Naive B cell (primary cell): ENCODE measurements around the gene MGMT. TPM values are rescaled to one million over a fixed set of nuclear protein-coding genes. Genes with fewer than 3 reads are reported as not detected.

Experiments used
- ATAC-seq, 2 donors: fragments of 150-1000 bp; cut with Tn5 transposase; 2 replicates each; pipeline ENCODE4 v1.10.0; 2021; ENCODE audit warnings: low read depth in 2 of 2, mild to moderate bottlenecking in 2 of 2, moderate library complexity in 2 of 2
- DNase-seq: peaks from one replicate; pipeline ENCODE4 v3.0.0; 2022
- H3K27ac Mint-ChIP-seq, 6 donors: one replicate each; pipeline ENCODE4 v1.8.0; 2020 to 2022; ENCODE audit warnings: mild to moderate bottlenecking in 6 of 6, mixed read lengths in 6 of 6, moderate library complexity in 5 of 6, inconsistent platforms in 2 of 6
- H3K27me3 Mint-ChIP-seq, 3 donors: one replicate each; pipeline ENCODE4 v1.8.0; 2021 to 2022; ENCODE audit warnings: mixed read lengths in 3 of 3, mild to moderate bottlenecking in 1 of 3
- H3K36me3 Mint-ChIP-seq, 2 donors: one replicate each; pipeline ENCODE4 v1.8.0; 2020 to 2022; ENCODE audit warnings: mixed read lengths in 2 of 2, inconsistent platforms in 1 of 2, mild to moderate bottlenecking in 1 of 2
- H3K4me1 Mint-ChIP-seq, 3 donors: one replicate each; pipeline ENCODE4 v1.8.0; 2020 to 2022; ENCODE audit warnings: mixed read lengths in 3 of 3, inconsistent platforms in 1 of 3, mild to moderate bottlenecking in 1 of 3, moderate library complexity in 1 of 3
- H3K4me3 Mint-ChIP-seq, 8 donors: one replicate each; pipeline ENCODE4 v1.8.0; 2020 to 2022; ENCODE audit warnings: mild to moderate bottlenecking in 8 of 8, mixed read lengths in 8 of 8, moderate library complexity in 8 of 8, inconsistent platforms in 2 of 8
- H3K9me3 Mint-ChIP-seq, 7 donors: one replicate each; pipeline ENCODE4 v1.8.0; 2020 to 2022; ENCODE audit warnings: mixed read lengths in 7 of 7, mild to moderate bottlenecking in 5 of 7, inconsistent platforms in 2 of 7, moderate library complexity in 1 of 7
- polyA plus RNA-seq, 6 donors: library from polyadenylated mRNA; unstranded; fragments of 300-500 nt; fragmentation: Illumina TruSeq; gene quantifications; one replicate each; pipeline ENCODE4 v1.2.3, GENCODE V29; 2021; ENCODE audit warnings: low read depth in 6 of 6

Gene MGMT
- polyA plus RNA-seq, 6 donors from 2014 or later, result 29.3 to 46.2 (median 38.2) TPM

DNA sequence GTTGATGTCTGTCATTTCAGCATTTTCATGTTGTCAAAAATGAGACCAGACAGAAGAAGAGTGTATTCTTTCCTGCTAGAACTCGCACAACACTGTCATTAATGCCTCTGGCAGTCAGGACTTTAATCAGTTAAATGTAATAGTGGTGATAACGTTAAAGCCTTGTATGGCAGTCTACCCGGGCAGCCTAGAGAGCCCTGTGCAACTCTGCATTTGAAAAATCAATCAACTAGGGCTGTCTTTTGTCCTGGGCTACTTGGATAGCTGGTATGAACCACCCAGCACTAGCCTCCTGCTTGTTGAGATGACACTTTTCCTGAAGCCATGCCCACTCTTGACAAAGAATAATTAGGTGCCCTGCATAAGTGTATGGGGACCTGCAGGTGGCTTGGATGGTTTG lies 19.8 kb downstream of the MGMT start:
- Mint-ChIP-seq H3K4me1 (peaks cover 0 to 9% (median 6%) of the 10 kb centered on the region in 3 donors), H3K27me3 (no peaks in the 10 kb centered on the region), H3K27ac (peak overlapping the region in 1 of 6 donors; percentile 12), H3K4me3 (no peak overlapping the region), H3K9me3 (peaks cover 27 to 73% (median 54%) of the 10 kb centered on the region in 7 donors), H3K36me3 (peaks cover 28 to 65% of the 10 kb centered on the region in 2 donors)
- ATAC-seq, result no peak
- DNase-seq, result no peak

DNA sequence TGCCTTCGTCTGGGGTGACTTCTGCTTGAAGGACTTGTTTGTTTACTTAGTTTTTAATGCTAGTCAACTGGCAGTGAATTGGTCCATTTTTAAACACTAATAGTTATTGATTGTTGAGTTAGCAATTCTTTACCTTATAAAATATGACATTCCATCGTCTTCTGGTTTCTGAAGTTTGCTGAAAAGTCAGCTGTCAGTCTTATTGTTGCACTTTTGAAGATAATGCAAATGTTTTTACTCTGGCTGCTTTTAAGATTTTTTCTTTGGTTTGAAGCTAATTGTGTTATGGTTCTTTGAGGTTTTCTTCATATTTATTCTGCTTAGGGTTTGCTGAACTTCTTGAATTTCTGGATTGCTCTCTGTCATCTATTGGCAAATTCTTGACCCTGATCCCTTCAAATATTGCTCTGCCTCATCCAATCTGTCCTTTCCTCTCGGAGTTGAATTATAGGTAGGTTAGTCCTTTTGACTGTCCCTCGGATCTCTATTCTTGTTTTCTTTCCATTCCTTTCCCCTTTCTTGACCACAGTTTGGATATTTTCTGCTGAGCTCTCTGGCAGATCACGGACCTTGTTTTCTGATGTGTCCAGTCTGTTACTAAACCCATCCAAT lies 24.2 kb downstream of the MGMT start:
- peaks cover under 1 to 15% (median 3%) of the 10 kb centered on the region in 3 donors for H3K4me1 Mint-ChIP-seq
- no peak overlapping the region for H3K27ac Mint-ChIP-seq
- H3K4me3 Mint-ChIP-seq, result no peak overlapping the region
- H3K27me3 Mint-ChIP-seq, result no peaks in the 10 kb centered on the region
- ATAC-seq (no peak), DNase-seq (no peak)
- H3K36me3 Mint-ChIP-seq, result peaks cover 22 to 49% of the 10 kb centered on the region in 2 donors
- H3K9me3 Mint-ChIP-seq, result peaks cover 12 to 53% (median 37%) of the 10 kb centered on the region in 7 donors

DNA sequence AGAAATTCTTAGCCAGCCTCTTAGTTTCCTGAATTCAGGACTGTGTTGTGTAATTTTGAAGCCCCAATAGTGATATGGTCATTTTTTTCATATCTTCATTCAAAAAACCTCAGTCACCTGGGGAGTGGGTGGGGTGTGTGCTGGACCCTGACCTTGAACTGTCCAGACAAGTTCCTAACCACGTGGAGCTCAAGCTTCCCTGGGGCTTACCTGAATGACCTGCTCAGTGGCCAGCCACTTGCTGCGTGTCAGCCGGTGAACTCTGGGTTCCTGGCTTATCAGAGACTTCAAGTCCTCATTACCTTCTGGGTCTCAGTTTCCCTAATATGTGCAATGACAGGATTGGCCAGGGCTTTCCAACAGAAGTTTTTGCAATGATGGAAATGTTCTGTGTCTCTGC lies 27.1 kb downstream of the MGMT start:
- H3K36me3 Mint-ChIP-seq, result peaks cover 30 to 54% of the 10 kb centered on the region in 2 donors
- H3K4me3 Mint-ChIP-seq, result no peak overlapping the region
- H3K4me1 Mint-ChIP-seq, result peaks cover 0 to 14% (median 6%) of the 10 kb centered on the region in 3 donors
- no peak overlapping the region for H3K27ac Mint-ChIP-seq
- ATAC-seq (no peak), DNase-seq (no peak)
- H3K27me3 Mint-ChIP-seq, result no peaks in the 10 kb centered on the region
- H3K9me3 Mint-ChIP-seq, result peaks cover 12 to 49% (median 34%) of the 10 kb centered on the region in 7 donors

DNA sequence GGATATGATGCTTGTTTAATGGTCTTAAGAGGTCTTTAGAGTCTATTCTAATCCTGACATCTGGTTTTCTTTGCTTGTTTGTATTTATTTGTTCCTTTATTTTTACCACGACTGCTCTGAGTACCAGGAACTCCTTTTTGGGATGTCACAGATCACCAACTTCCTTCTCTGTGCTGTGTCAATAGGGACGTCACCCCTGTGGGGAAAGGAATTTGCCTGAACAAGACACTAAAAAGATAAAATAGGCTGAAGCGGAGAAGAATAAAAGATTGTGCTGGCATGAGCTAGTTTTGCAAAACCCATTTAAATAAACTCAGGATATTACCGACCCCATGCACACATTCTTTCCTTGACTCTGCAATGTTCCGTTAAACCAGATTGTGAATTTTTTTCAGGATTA lies 27.7 kb downstream of the MGMT start:
- Mint-ChIP-seq H3K4me3 (no peak overlapping the region), H3K27ac (peak overlapping the region in 1 of 6 donors; percentile 31), H3K36me3 (peaks cover 25 to 49% of the 10 kb centered on the region in 2 donors), H3K27me3 (no peaks in the 10 kb centered on the region), H3K9me3 (peaks cover 12 to 44% (median 30%) of the 10 kb centered on the region in 7 donors), H3K4me1 (peaks cover 1 to 14% (median 6%) of the 10 kb centered on the region in 3 donors)
- DNase-seq, result no peak
- no peak for ATAC-seq

GRCh38 chr10:129495256-129495655 lies 28.2 kb downstream of the MGMT start:
- no peak overlapping the region for H3K4me3 Mint-ChIP-seq
- DNase-seq (no peak), ATAC-seq (no peak)
- H3K9me3 Mint-ChIP-seq, result peaks cover 12 to 39% (median 25%) of the 10 kb centered on the region in 7 donors
- peaks cover 23 to 44% of the 10 kb centered on the region in 2 donors for H3K36me3 Mint-ChIP-seq
- peaks cover 1 to 14% (median 6%) of the 10 kb centered on the region in 3 donors for H3K4me1 Mint-ChIP-seq
- H3K27me3 Mint-ChIP-seq, result no peaks in the 10 kb centered on the region
- H3K27ac Mint-ChIP-seq, result no peak overlapping the region

DNA sequence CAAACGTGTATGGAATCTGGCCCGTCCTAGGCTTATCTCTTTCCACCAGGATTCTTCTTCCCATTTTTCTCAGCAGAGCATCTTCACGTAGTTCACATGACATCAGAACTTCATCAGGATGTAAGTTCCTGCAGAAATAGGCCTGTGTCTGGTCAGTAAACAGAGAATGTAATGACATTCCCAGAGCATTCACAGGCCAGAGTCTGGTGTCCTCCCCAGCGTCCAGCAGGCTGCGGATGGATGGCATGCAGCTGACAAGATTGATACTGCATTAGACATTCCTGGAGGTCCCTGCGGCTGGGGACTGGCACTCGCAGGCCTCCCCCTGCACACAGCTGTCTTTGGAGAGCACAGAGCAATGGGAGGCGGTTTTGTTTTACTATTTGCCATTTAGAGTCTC lies 28.7 kb downstream of the MGMT start:
- H3K36me3 Mint-ChIP-seq, result peaks cover 23 to 40% of the 10 kb centered on the region in 2 donors

DNA sequence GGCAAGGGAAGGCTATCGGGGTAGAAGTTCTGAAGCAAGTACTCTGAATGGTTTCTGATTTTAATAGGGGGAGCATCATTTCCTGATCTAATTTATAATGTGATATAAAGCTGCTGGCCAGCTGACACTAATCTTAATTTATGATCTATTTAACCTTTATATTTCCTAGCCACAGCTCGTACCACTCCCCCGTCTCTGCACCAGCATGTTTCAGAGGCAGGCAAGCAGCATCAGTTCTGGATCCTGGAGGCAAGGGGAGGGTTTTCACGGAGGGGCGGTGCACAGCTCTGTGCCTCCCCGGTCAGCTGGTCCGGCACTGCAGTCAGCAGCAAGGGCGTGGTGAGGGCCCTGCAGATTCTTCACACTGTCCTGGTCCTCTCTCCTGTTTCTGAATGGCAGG lies 30.0 kb downstream of the MGMT start:
- Mint-ChIP-seq H3K9me3 (peaks cover 0 to 22% (median 11%) of the 10 kb centered on the region in 7 donors), H3K27me3 (no peaks in the 10 kb centered on the region), H3K27ac (no peak overlapping the region), H3K4me3 (peak overlapping the region in 1 of 8 donors; percentile 5), H3K36me3 (peaks cover 17 to 27% of the 10 kb centered on the region in 2 donors), H3K4me1 (peaks cover 11 to 24% (median 15%) of the 10 kb centered on the region in 3 donors)
- ATAC-seq, result no peak
- DNase-seq, result no peak

More for the DNA sequence above, 28.7 kb downstream of the MGMT start:
- no peak for DNase-seq
- no peak for ATAC-seq
- Mint-ChIP-seq H3K4me3 (no peak overlapping the region), H3K9me3 (peaks cover 10 to 35% (median 24%) of the 10 kb centered on the region in 7 donors), H3K27ac (no peak overlapping the region), H3K27me3 (no peaks in the 10 kb centered on the region), H3K4me1 (peaks cover 1 to 14% (median 6%) of the 10 kb centered on the region in 3 donors)

- peaks cover 17 to 23% (median 22%) of the 10 kb centered on the region in 3 donors for H3K4me1 Mint-ChIP-seq
- H3K27me3 Mint-ChIP-seq, result no peaks in the 10 kb centered on the region
- ATAC-seq (no peak), DNase-seq (no peak)
- H3K9me3 Mint-ChIP-seq, result peaks cover 0 to 7% (median 2%) of the 10 kb centered on the region in 7 donors
- peak overlapping the region in 1 of 6 donors; percentile 41 for H3K27ac Mint-ChIP-seq
- H3K4me3 Mint-ChIP-seq, result no peak overlapping the region
- H3K36me3 Mint-ChIP-seq, result peaks cover 14 to 17% of the 10 kb centered on the region in 2 donors
Measured at GRCh38 chr10:129498680-129499079, 31.6 kb downstream of the MGMT start.

DNA sequence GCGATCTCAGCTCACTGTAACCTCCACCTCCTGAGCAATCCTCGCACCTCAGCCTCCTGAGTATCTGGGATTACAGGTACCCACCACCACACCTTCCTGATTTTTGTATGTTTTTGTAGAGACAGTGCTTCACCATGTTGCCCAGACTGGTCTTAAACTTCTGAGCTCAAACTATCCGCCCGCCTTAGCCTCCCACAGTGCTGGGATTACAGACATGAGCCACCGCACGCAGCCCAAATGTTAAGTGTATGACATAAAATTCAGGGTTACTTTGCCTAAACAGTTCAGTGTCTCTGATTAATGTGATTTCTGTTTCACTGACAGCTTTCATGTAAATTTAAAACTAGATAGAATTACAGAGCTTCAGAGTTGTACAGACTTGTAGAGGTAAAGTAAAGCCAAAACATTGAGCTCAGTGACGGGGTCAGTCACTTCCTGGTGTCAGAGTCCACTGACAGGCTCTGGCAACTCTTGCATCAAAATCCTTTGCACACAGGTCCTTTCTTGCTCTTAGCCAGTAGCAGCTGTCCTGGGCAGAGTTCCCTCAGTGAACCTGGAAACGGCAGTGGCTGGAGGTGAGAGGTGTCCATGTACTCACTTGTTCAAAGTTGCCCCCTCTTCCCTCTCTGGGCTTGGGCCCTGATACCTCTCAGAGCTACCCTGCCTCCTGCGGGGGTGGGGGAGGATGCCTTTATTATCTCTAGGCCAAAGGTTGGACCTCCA lies 33.7 kb downstream of the MGMT start:
- Mint-ChIP-seq H3K4me1 (peaks cover 22 to 33% (median 31%) of the 10 kb centered on the region in 3 donors), H3K27me3 (no peaks in the 10 kb centered on the region), H3K9me3 (peaks cover 0 to 7% (median 0%) of the 10 kb centered on the region in 7 donors), H3K4me3 (no peak overlapping the region), H3K27ac (no peak overlapping the region), H3K36me3 (peaks cover 8 to 9% of the 10 kb centered on the region in 2 donors)
- DNase-seq (no peak), ATAC-seq (no peak)

GRCh38 chr10:129501652-129502436 lies 34.8 kb downstream of the MGMT start:
- ATAC-seq (peak; percentile 67 to 96), DNase-seq (peak; percentile 17)
- Mint-ChIP-seq H3K4me3 (peak overlapping the region in 1 of 8 donors; percentile 1), H3K9me3 (peaks cover 0 to 7% (median 3%) of the 10 kb centered on the region in 7 donors), H3K4me1 (peaks cover 28 to 43% (median 40%) of the 10 kb centered on the region in 3 donors), H3K36me3 (peaks cover 8 to 14% of the 10 kb centered on the region in 2 donors), H3K27me3 (no peaks in the 10 kb centered on the region), H3K27ac (peak overlapping the region in 1 of 6 donors; percentile 54)

GRCh38 chr10:129502448-129502847 lies 35.4 kb downstream of the MGMT start:
- Mint-ChIP-seq H3K9me3 (peaks cover 0 to 7% (median 3%) of the 10 kb centered on the region in 7 donors), H3K4me3 (peak overlapping the region in 1 of 8 donors; percentile 20), H3K4me1 (peaks cover 28 to 49% (median 40%) of the 10 kb centered on the region in 3 donors), H3K36me3 (peaks cover 8 to 14% of the 10 kb centered on the region in 2 donors), H3K27ac (no peak overlapping the region), H3K27me3 (no peaks in the 10 kb centered on the region)
- ATAC-seq (no peak), DNase-seq (no peak)

DNA sequence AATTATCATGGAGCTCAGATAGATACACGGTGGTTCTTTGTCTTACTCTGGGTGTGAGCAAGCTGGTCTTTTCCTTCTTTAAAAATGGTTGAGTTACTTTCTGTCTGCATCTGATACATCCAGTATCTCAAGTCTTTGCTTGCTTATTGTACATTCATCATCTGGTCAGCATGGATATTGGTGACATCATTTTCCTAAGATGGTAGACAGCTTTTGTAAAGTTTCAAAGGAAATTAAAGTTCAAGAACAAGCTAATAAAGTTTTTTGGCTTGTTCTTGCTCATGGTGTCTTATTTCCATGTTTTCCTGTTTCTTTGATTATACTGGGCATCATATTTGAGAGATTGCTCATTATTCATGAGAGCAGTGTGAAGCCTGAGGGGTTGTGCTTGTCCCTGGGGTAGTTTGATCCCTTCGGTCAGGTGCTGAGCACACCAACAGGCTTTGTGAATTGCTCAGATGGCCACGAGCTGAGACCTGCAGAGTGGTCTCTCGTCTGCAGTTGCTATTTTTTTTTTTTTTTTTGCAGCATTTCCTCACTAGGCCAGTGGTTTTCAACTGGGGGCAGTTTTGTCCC lies 38.5 kb downstream of the MGMT start:
- DNase-seq, result no peak
- peaks cover 0 to 11% of the 10 kb centered on the region in 2 donors for H3K36me3 Mint-ChIP-seq
- H3K9me3 Mint-ChIP-seq, result peaks cover 0 to 5% (median 0%) of the 10 kb centered on the region in 7 donors
- peaks cover 26 to 52% (median 39%) of the 10 kb centered on the region in 3 donors for H3K4me1 Mint-ChIP-seq
- peak overlapping the region in 1 of 8 donors; percentile 70 for H3K4me3 Mint-ChIP-seq
- H3K27ac Mint-ChIP-seq, result no peak overlapping the region
- no peak for ATAC-seq
- no peaks in the 10 kb centered on the region for H3K27me3 Mint-ChIP-seq
